ENCODE measurements around the gene GPR4.

DNA sequence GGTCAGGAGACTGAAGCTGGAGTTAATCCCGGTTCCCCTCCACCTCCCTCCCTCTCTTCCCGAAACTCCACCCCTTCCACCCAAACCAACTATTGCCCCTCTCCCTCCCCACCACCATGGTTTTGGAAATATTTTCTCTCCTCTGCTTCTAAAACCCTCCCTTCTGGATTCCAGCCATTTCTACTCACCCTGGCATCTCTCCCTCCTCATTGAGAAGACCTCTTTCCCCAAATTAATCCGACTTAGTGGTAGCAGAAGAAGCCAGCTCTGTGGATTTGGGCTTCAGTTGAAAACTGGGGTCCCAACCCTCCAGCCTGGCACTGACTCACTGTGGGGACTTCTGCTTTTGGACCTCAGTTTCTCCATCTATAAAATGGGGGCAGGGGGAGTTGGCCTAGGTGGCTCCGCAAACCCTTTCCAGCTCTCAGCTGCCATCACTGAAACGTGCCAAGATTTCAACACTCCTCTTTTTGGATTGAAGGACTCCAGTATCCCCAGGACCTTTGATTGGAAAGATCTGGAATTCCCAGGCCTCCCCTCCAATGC, 1.6 kb downstream of the GPR4 start:
- TF ChIP-seq, protein P1, sequence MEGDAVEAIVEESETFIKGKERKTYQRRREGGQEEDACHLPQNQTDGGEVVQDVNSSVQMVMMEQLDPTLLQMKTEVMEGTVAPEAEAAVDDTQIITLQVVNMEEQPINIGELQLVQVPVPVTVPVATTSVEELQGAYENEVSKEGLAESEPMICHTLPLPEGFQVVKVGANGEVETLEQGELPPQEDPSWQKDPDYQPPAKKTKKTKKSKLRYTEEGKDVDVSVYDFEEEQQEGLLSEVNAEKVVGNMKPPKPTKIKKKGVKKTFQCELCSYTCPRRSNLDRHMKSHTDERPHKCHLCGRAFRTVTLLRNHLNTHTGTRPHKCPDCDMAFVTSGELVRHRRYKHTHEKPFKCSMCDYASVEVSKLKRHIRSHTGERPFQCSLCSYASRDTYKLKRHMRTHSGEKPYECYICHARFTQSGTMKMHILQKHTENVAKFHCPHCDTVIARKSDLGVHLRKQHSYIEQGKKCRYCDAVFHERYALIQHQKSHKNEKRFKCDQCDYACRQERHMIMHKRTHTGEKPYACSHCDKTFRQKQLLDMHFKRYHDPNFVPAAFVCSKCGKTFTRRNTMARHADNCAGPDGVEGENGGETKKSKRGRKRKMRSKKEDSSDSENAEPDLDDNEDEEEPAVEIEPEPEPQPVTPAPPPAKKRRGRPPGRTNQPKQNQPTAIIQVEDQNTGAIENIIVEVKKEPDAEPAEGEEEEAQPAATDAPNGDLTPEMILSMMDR (conservative IDR thresholded peaks at IDR 0.05; ENCODE audit: low read length): no peak
- no peak for TF ChIP-seq EZH2phosphoT487 (IDR thresholded peaks at IDR 0.05; ENCODE audit: borderline replicate concordance)

All from Loucy (cell line).